Breast epithelium (tissue), 4 donors: ENCODE data around the gene SCIMP. TPM values are rescaled to one million over a fixed set of nuclear protein-coding genes. Genes with fewer than 3 reads are reported as not detected.

Experiments
- DNase-seq, 2 donors: peaks; one replicate each; pipeline ENCODE4 v3.0.0-alpha.2; 2019; ENCODE audit warnings: low spot score in 2 of 2
- H3K27ac ChIP-seq, 2 donors: fragments of 200-600 bp; sonication (generic) in 1 of 2; one replicate each; pipeline ENCODE4 v1.5.1; 2016 to 2019; ENCODE audit warnings: mild to moderate bottlenecking in 1 of 2
- H3K27me3 ChIP-seq, 2 donors: fragments of 200-600 bp; sonication (generic) in 1 of 2; one replicate each; pipeline versions ENCODE4 v1.5.1 to v1.6.0; 2017 to 2019; ENCODE audit warnings: control low read depth in 1 of 2, mild to moderate bottlenecking in 1 of 2
- H3K36me3 ChIP-seq: fragments of 200-600 bp; one replicate; pipeline ENCODE4 v1.5.1; 2019
- H3K4me1 ChIP-seq, 2 donors: fragments of 200-600 bp; sonication (generic); one replicate each; pipeline ENCODE4 v1.5.1; 2016 to 2019; ENCODE audit warnings: control low read depth in 1 of 2
- H3K4me3 ChIP-seq, 3 donors: fragments of 200-600 bp; sonication (generic); 1 replicate in 2 of 3; 2 replicates in 1 of 3; pipeline ENCODE4 v1.5.1; 2016 to 2019; ENCODE audit warnings: mild to moderate bottlenecking in 3 of 3, moderate library complexity in 2 of 3
- H3K9me3 ChIP-seq, 2 donors: fragments of 200-600 bp; sonication (generic) in 1 of 2; one replicate each; pipeline ENCODE4 v1.5.1; 2016 to 2019; ENCODE audit warnings: control low read depth in 1 of 2
- POLR2A ChIP-seq: fragments of 450-650 bp; IDR thresholded peaks from one replicate; pipeline ENCODE4 v1.6.1; 2016; ENCODE audit warnings: antibody characterized with exemption, mild to moderate bottlenecking, moderate library complexity
- POLR2AphosphoS5 ChIP-seq, 3 donors: sonication (generic); formaldehyde crosslinking; IDR thresholded peaks; one replicate each; pipeline ENCODE4 v1.6.1; 2017; ENCODE audit warnings: antibody characterized with exemption in 3 of 3
- intact Hi-C: fragments of 100-400 bp; cut with DNase I; formaldehyde crosslinking; loops from one replicate; pipeline ENCODE4 v1.15.1; 2023; ENCODE audit warnings: low total_unique reads
- total RNA-seq, 3 donors: library from RNA; depleted of rRNA; stranded (reverse); fragments of >200 nt; gene quantifications; one replicate each; pipeline ENCODE4 v1.1.0, GENCODE V29; 2016
- TF ChIP-seq, protein P1 (sequence below), 3 donors: fragments of 450-650 bp; IDR thresholded peaks; one replicate each; pipeline ENCODE4 v1.5.1; 2016 to 2017; ENCODE audit warnings: antibody characterized with exemption in 3 of 3, mild to moderate bottlenecking in 3 of 3, moderate library complexity in 3 of 3

The SCIMP gene
- total RNA-seq: 1 to 10 TPM; 1.3 to 5.6 (median 4.7) TPM

DNA sequence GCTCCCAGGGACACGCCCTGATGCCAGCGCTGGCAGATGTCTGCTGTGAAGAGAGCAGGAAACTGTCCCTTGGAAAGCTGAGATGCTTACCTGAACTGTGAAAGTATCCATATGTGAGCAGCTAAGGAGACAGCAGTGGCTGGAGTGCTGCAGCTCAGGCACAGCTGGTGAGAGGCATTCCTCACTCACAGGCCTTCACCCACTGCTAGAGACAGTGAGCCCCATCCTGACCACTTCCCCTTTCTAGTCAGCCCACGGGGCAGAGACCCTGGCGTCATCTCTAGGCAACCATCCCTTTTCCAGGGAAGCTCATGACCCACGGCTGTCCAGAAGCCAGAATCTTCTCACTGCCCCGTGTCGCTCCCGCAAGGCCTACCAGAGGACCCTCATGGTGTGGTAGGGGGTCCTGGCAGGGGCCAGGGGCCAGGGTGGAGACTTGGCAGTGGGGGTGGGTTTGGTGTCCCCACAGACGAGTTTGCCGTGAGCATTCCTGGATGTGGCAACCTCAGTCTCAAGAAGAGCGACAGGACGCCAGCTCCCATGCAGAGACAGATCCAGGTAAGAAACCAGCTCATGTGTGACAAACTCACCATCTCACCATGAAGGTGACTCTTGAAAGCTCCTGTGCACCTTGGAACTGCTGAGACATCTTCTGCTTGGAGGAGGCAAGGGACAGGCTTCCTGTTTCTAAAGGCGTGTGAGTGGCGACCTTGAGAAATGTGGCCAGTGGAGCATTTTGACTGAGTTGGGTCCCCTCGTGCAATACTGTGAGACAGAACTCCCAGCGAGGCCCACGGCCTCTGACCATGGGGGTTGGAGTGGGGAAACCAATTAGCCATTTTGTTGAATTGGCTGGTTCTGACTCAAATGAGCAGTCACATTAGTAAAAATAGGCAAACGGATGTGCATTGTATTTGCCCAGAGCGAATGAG, at the start of gene SCIMP:
Gene SCIMP (minus strand): TSS at position 216 of the 932 bp plus-strand sequence. CDS start 105 bp downstream, at position 111.
- no peaks in the 10 kb centered on the region for H3K9me3 ChIP-seq
- no peak for DNase-seq
- H3K27ac ChIP-seq: peak within 1 kb of the TSS in 1 of 2 donors; percentile 7
- intact Hi-C loops: no loop called here
- no peaks in the 10 kb centered on the region for H3K27me3 ChIP-seq
- TF ChIP-seq, protein P1, sequence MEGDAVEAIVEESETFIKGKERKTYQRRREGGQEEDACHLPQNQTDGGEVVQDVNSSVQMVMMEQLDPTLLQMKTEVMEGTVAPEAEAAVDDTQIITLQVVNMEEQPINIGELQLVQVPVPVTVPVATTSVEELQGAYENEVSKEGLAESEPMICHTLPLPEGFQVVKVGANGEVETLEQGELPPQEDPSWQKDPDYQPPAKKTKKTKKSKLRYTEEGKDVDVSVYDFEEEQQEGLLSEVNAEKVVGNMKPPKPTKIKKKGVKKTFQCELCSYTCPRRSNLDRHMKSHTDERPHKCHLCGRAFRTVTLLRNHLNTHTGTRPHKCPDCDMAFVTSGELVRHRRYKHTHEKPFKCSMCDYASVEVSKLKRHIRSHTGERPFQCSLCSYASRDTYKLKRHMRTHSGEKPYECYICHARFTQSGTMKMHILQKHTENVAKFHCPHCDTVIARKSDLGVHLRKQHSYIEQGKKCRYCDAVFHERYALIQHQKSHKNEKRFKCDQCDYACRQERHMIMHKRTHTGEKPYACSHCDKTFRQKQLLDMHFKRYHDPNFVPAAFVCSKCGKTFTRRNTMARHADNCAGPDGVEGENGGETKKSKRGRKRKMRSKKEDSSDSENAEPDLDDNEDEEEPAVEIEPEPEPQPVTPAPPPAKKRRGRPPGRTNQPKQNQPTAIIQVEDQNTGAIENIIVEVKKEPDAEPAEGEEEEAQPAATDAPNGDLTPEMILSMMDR (IDR thresholded peaks at IDR 0.05): no peak
- TF ChIP-seq POLR2AphosphoS5 (IDR thresholded peaks at IDR 0.05): no peak
- no peak for TF ChIP-seq POLR2A
- H3K36me3 ChIP-seq: no peaks in the 10 kb centered on the region
- no peak within 1 kb of the TSS for H3K4me3 ChIP-seq
- H3K4me1 ChIP-seq: no peaks in the 10 kb centered on the region

DNA sequence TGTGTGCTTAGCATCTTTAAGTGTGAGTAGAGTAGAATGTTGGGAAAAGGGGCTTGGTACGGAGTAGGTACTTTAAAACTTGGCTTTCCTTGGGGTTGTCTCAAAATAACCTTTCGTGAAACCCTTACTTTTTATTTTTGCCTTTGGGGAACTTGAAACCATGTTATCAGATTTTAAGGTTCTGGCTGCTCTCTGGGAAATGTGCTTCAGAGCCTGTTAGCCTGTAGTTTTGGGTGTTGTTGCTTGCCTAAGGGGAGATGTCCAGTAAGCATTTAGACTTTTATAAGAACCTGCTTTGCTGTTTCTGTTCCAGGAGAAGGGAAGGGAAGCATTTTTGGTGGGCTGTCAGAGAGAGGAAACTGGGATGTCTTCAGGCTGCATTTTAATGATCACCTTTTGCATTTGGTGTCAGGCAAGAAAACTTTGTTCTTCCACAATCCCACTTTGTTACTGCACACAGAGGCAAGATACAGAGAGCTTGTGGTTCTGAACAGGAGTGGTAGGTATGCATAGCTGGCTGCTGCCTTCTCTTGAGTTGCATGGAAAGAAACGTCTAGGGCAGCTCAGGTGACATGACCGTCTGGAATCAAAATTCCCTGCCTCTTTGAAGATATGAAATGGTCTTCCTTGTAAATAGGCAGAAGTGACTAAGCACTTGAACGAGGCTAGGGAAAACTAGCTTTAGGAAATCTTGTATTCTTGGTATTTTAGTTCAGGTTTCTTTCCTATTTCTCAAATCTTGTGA, 49.1 kb upstream of the SCIMP start:
- Histone ChIP-seq H3K27me3 (no peaks in the 10 kb centered on the region), H3K27ac (peak overlapping the region; percentile 25 to 60), H3K9me3 (no peaks in the 10 kb centered on the region), H3K4me3 (peak overlapping the region; percentile 86 to 93 (median 88)), H3K4me1 (no peaks in the 10 kb centered on the region), H3K36me3 (no peaks in the 10 kb centered on the region)
- DNase-seq: no peak
- intact Hi-C loops: no loop called here
- no peak for TF ChIP-seq POLR2AphosphoS5 (IDR thresholded peaks at IDR 0.05)

DNA sequence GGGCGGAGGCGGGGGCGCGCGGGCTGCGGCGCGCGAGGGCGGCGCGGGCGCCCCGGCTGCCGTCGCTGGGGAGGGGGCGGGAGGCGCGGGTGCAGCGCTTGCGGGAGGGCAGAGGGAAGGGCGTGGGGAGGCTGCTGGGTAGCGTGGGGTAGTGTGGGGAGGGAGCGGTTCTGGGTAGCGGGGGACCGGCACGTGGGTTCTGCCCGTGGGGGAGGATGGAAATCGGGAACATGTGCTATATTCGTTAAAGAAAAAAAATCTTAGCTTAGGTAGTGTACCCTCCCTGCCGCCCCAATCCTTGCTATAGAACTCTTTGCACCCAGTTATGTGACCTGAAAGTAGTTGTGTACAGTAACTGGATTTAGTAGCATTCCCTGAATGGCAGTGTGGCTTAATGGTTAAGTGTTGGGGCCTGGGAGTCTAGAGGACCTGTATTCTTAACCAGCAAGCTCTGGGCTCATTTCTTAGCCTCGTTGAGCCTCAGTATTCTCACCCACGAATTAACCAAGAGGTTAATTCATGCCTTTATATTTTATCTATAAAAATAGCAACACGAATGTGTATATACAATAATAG, 48.1 kb upstream of the SCIMP start:
- intact Hi-C loops: no loop called here
- Histone ChIP-seq H3K27me3 (no peaks in the 10 kb centered on the region), H3K4me3 (peak overlapping the region; percentile 86 to 93 (median 88)), H3K36me3 (no peaks in the 10 kb centered on the region), H3K27ac (peak overlapping the region; percentile 60 to 96), H3K4me1 (no peaks in the 10 kb centered on the region), H3K9me3 (no peaks in the 10 kb centered on the region)
- TF ChIP-seq POLR2AphosphoS5 (IDR thresholded peaks at IDR 0.05) (no peak), POLR2A (no peak)
- TF ChIP-seq, protein P1 (IDR thresholded peaks at IDR 0.05): no peak
- DNase-seq: no peak

DNA sequence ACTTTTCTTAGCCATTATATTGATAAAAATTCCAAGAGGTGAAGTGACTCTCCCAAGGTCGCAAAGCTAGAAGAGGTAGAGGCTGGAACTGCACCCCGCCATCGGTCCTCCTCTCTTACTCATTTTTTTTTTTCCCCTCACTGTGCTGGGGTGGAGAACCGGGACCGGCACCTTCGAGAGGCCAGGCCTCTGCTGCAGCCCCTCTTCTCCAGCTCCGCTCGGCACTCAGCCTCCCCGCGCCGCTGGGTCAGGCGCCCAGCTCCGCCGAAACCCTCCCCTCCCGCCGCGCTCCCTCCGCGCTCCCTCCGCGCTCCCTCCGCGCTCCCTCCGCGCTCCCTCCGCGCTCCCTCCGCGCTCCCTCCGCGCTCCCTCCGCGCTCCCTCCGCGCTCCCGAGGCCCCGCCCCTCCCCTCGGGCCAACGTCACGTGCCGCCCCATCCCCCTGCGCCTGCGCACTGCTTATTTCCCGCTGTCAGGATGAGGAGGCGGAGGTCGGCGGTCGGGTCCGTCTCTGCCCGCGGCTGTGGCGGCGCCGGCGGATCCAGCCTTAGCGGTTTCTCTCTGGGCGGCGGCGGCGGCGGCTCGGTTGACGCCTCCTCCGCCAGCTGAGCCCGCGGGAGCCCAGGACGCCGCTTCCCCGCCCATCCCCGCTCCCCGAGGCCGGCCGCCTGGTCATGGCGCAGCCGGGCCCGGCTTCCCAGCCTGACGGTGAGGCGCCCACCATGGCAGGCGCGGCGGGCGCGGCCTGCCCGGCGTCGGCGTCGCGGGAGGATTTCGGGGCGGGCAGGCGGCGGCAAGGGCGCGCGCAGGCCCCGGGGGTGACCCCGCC, 47.4 kb upstream of the SCIMP start, which contains the start of gene RABEP1:
Gene RABEP1 (plus strand): TSS at position 471 of the 828 bp plus-strand sequence. CDS start 203 bp downstream, at position 674.
- DNase-seq: peak; percentile 77 to 94
- Histone ChIP-seq H3K4me3 (peak within 1 kb of the TSS; percentile 86 to 93 (median 88)), H3K4me1 (no peaks in the 10 kb centered on the region), H3K36me3 (no peaks in the 10 kb centered on the region), H3K9me3 (no peaks in the 10 kb centered on the region), H3K27me3 (no peaks in the 10 kb centered on the region), H3K27ac (peak within 1 kb of the TSS; percentile 86 to 96)
- intact Hi-C loops: no loop called here
- TF ChIP-seq, protein P1 (IDR thresholded peaks at IDR 0.05): peak in 1 of 3 donors; percentile 25
- TF ChIP-seq POLR2AphosphoS5 (IDR thresholded peaks at IDR 0.05) (peak; percentile 80 to 90 (median 82)), POLR2A (no peak)

DNA sequence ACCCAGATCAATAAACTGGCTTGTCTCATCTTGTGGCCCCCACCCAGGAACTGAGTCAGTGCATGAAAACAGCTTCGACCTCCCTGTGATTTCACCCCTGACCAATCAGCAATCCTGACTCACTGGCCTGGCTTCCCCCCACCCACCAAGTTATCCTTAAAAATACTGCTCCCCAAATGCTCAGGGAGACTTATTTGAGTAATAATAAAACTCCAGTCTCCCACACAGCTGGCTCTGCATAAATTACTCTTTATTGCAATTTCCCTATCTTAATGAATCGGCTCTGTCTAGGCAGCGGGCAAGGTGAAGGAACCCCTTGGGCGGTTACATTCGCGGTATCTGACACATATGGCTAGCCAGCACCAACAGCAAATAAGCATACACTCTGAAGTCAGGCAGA, 37.7 kb upstream of the SCIMP start:
- intact Hi-C loops: no loop called here
- H3K27me3 ChIP-seq: no peaks in the 10 kb centered on the region
- H3K9me3 ChIP-seq: no peaks in the 10 kb centered on the region
- H3K4me1 ChIP-seq: no peaks in the 10 kb centered on the region
- no peak for DNase-seq
- no peak overlapping the region for H3K27ac ChIP-seq
- no peak overlapping the region for H3K4me3 ChIP-seq
- no peaks in the 10 kb centered on the region for H3K36me3 ChIP-seq
- TF ChIP-seq, protein P1 (IDR thresholded peaks at IDR 0.05): no peak
- TF ChIP-seq POLR2A (no peak), POLR2AphosphoS5 (IDR thresholded peaks at IDR 0.05) (no peak)
